Activated T-cell treated with anti-CD3 and anti-CD28 coated beads for 1 hour (primary cell): ENCODE measurements around the gene SPOP.

ENCODE experiments used
- DNase-seq: peaks from one replicate; pipeline ENCODE4 v3.0.0-alpha.2; 2020; ENCODE audit warnings: low read depth

SPOP gene

DNA sequence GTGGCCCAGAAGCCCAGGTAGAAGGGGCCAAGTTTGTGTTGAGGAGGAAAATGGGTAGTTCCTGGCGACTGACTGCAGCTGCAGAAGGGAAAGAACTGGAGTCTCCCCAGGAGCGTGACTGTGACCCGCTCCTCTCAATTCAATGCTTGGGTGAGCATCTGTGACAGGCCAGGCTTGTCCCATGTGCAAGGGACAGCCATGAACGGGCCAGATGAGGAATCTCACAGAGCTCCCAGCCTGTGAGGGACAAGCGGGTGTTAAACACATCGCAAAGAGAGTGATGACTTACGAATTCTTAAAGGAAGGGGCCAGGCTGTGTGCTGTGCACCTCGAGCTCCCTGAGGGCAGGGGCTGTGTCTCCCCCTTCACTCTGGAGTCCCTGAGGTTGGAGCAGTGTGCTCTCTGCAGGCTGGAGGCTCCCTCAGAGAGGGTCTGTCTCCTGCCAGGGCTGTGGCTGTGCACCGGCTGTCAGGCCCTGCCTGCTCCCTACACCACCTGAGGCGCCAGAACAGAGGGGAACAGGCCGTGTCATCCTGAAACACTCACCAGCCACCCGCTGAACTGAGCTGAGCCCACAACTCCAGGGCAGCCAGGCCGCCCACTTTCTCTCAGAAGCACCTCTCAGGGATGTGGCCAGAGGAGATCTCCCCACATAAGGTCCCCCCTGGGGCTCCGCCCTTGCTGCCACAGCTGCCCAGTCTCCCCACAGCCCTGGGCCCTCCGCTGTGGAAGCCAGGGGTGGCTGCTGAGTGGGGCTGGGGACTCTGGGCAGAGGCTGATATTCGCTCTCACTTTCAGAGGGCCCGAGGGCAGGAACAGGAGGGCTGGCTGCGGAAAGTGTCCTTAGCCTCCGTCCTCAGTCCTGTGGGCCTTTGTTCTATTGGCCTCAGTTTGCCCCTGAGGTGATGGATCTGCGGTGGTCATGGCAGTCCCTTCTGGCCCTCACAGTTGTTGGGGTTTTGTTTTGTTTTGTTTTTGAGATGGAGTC lies 127.9 kb downstream of the SPOP start:
- DNase-seq: no peak

DNA sequence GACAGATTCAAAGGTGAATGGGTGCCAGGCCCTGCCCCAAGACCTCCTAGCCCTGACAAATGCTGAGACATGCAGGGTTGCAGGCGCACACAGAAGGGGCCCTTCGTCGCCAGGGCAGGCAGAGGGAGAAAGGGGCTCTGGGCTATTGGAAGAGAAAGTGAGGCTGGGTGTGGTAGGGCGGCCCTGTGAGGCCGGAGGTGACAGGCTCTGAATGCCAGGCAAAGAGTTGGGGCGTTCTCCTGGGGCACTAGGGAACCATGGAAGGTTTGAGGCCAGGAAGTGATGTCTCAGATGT lies 128.6 kb downstream of the SPOP start:
- DNase-seq: no peak
